Measurements from ENCODE around the gene ADAMTSL3.
"Not testable (repeated sequence)": the region's sequence is repeated elsewhere in the genome, so short reads cannot be mapped to it uniquely, and the experiment has no call there.

DNA sequence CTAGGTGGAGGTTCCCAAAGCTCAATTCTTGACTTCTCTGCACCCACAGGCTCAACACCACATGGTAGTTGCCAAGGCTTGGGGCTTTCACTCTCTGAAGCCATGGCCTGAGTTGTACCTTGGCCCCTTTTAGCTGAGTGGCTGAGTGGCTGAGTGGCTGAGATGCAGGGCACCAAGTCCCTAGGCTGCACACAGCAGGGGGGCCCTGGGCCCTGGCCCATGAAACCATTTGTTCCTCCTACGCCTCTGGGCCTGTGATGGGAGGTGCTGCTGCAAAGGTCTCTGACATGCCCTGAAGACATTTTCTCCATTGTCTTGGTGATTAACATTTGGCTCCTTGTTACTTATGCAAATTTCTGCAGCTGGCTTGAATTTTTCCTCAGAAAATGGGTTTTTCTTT lies 103.4 kb downstream of the ADAMTSL3 start:
- not testable (repeated sequence) for TF ChIP-seq POLR2A (IDR thresholded peaks at IDR 0.05)
- TF ChIP-seq, protein P1, sequence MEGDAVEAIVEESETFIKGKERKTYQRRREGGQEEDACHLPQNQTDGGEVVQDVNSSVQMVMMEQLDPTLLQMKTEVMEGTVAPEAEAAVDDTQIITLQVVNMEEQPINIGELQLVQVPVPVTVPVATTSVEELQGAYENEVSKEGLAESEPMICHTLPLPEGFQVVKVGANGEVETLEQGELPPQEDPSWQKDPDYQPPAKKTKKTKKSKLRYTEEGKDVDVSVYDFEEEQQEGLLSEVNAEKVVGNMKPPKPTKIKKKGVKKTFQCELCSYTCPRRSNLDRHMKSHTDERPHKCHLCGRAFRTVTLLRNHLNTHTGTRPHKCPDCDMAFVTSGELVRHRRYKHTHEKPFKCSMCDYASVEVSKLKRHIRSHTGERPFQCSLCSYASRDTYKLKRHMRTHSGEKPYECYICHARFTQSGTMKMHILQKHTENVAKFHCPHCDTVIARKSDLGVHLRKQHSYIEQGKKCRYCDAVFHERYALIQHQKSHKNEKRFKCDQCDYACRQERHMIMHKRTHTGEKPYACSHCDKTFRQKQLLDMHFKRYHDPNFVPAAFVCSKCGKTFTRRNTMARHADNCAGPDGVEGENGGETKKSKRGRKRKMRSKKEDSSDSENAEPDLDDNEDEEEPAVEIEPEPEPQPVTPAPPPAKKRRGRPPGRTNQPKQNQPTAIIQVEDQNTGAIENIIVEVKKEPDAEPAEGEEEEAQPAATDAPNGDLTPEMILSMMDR (IDR thresholded peaks at IDR 0.05): not testable (repeated sequence)
